ENCODE results near the gene OSBPL10. TPM values are rescaled to one million over a fixed set of nuclear protein-coding genes. Genes with fewer than 3 reads are reported as not detected.

Gene OSBPL10
- total RNA-seq, 4 donors from 2014 or later = 12.5 to 38.3 (median 22.7) TPM

GRCh38 chr3:31625358-31625757 is 355.7 kb downstream of the OSBPL10 start:
- DNase-seq (ENCODE audit: low spot score in 2 of 2) = no peak
- no peaks in the 10 kb centered on the region for H3K9me3 ChIP-seq
- H3K4me3 ChIP-seq = no peak overlapping the region
- no peaks in the 10 kb centered on the region for H3K27me3 ChIP-seq
- peaks cover 49% of the 10 kb centered on the region for H3K36me3 ChIP-seq
- H3K27ac ChIP-seq = no peak overlapping the region
- no peak for TF ChIP-seq CTCF (IDR thresholded peaks at IDR 0.05)
- no peak for TF ChIP-seq EP300 (IDR thresholded peaks at IDR 0.05)
- TF ChIP-seq POLR2A (IDR thresholded peaks at IDR 0.05) = no peak
- no peak for TF ChIP-seq POLR2AphosphoS5 (IDR thresholded peaks at IDR 0.05)
- H3K4me1 ChIP-seq = peaks cover 2% of the 10 kb centered on the region
- 95% methylated on average over 2 of the region's 2 CpGs for WGBS

GRCh38 chr3:31624083-31624709 is 356.9 kb downstream of the OSBPL10 start:
- no peak for DNase-seq (ENCODE audit: low spot score in 2 of 2)
- no peaks in the 10 kb centered on the region for H3K9me3 ChIP-seq
- no peak overlapping the region for H3K4me3 ChIP-seq
- WGBS = 95% methylated on average over 6 of the region's 6 CpGs
- H3K36me3 ChIP-seq = peaks cover 52% of the 10 kb centered on the region
- no peaks in the 10 kb centered on the region for H3K27me3 ChIP-seq
- no peak overlapping the region for H3K27ac ChIP-seq
- H3K4me1 ChIP-seq = peaks cover 2% of the 10 kb centered on the region
- TF ChIP-seq POLR2AphosphoS5 (IDR thresholded peaks at IDR 0.05) (no peak), CTCF (IDR thresholded peaks at IDR 0.05) (no peak), POLR2A (IDR thresholded peaks at IDR 0.05) (no peak), EP300 (IDR thresholded peaks at IDR 0.05) (no peak)

- H3K27ac ChIP-seq = no peak overlapping the region
- H3K4me1 ChIP-seq = peaks cover 2% of the 10 kb centered on the region
- H3K4me3 ChIP-seq = no peak overlapping the region
- no peak for DNase-seq (ENCODE audit: low spot score in 2 of 2)
- peaks cover 49% of the 10 kb centered on the region for H3K36me3 ChIP-seq
- H3K9me3 ChIP-seq = no peaks in the 10 kb centered on the region
- no peaks in the 10 kb centered on the region for H3K27me3 ChIP-seq
- no peak for TF ChIP-seq CTCF (IDR thresholded peaks at IDR 0.05)
- TF ChIP-seq EP300 (IDR thresholded peaks at IDR 0.05) = no peak
- TF ChIP-seq POLR2A (IDR thresholded peaks at IDR 0.05) = no peak
- no peak for TF ChIP-seq POLR2AphosphoS5 (IDR thresholded peaks at IDR 0.05)
- WGBS = 95% methylated on average over 4 of the region's 4 CpGs
Observed at GRCh38 chr3:31622636-31623288, 358.3 kb downstream of the OSBPL10 start.

- no peak for TF ChIP-seq POLR2AphosphoS5 (IDR thresholded peaks at IDR 0.05)
- TF ChIP-seq POLR2A (IDR thresholded peaks at IDR 0.05) = no peak
- no peak for TF ChIP-seq EP300 (IDR thresholded peaks at IDR 0.05)
- no peak for TF ChIP-seq CTCF (IDR thresholded peaks at IDR 0.05)
- 53% methylated on average over 3 of the region's 3 CpGs for WGBS
- H3K4me1 ChIP-seq = peaks cover 2% of the 10 kb centered on the region
- DNase-seq (ENCODE audit: low spot score in 2 of 2) = no peak
- H3K27me3 ChIP-seq = no peaks in the 10 kb centered on the region
- H3K9me3 ChIP-seq = no peaks in the 10 kb centered on the region
- H3K27ac ChIP-seq = no peak overlapping the region
- no peak overlapping the region for H3K4me3 ChIP-seq
- peaks cover 38% of the 10 kb centered on the region for H3K36me3 ChIP-seq
Observed at GRCh38 chr3:31621314-31621713, 359.7 kb downstream of the OSBPL10 start.

GRCh38 chr3:31620656-31621055 is 360.4 kb downstream of the OSBPL10 start:
- 89% methylated on average over 1 of the region's 1 CpG for WGBS
- H3K36me3 ChIP-seq = peaks cover 38% of the 10 kb centered on the region
- H3K9me3 ChIP-seq = no peaks in the 10 kb centered on the region
- H3K27me3 ChIP-seq = no peaks in the 10 kb centered on the region
- no peak for DNase-seq (ENCODE audit: low spot score in 2 of 2)
- H3K27ac ChIP-seq = no peak overlapping the region
- no peak for TF ChIP-seq EP300 (IDR thresholded peaks at IDR 0.05)
- no peak for TF ChIP-seq POLR2AphosphoS5 (IDR thresholded peaks at IDR 0.05)
- no peak for TF ChIP-seq CTCF (IDR thresholded peaks at IDR 0.05)
- no peak for TF ChIP-seq POLR2A (IDR thresholded peaks at IDR 0.05)
- no peak overlapping the region for H3K4me3 ChIP-seq
- peaks cover 2% of the 10 kb centered on the region for H3K4me1 ChIP-seq
